ENCODE measurements around the gene CMYA5. TPM values are rescaled to one million over a fixed set of nuclear protein-coding genes. Genes with fewer than 3 reads are reported as not detected.

CMYA5 gene
- total RNA-seq, 2 experiments from 2014 or later, result 0.13 to 0.16 TPM

GRCh38 chr5:79694183-79694582 is 4.5 kb downstream of the CMYA5 start:
- TF ChIP-seq CTCF (IDR thresholded peaks at IDR 0.05), result no peak
- Mint-ChIP-seq H3K27me3 (no peaks in the 10 kb centered on the region), H3K9me3 (no peaks in the 10 kb centered on the region), H3K36me3 (ENCODE audit: low read depth) (peaks cover 12% of the 10 kb centered on the region), H3K4me3 (no peak overlapping the region), H3K4me1 (ENCODE audit: low read depth) (peaks cover 1% of the 10 kb centered on the region), H3K27ac (no peak overlapping the region)
- no peak for DNase-seq
- no peak for ATAC-seq
- intact Hi-C loops (cut with micrococcal nuclease), result no loop called here
- CTCF ChIA-PET, result interaction anchor here (1.0 to 3.5 kb wide), 2 partner anchors 8 to 10 kb away, joined by 3 to 14 read pairs; no protein-coding TSS in a partner anchor
- POLR2A ChIA-PET, result no interaction called here

- ChIA-PET CTCF (interaction anchor here (1.0 to 3.5 kb wide), 2 partner anchors 8 to 9 kb away, joined by 3 to 14 read pairs; no protein-coding TSS in a partner anchor), POLR2A (no interaction called here)
- TF ChIP-seq CTCF (IDR thresholded peaks at IDR 0.05), result no peak
- Mint-ChIP-seq H3K9me3 (no peaks in the 10 kb centered on the region), H3K4me1 (ENCODE audit: low read depth) (peaks cover 6% of the 10 kb centered on the region), H3K4me3 (no peak overlapping the region), H3K27ac (no peak overlapping the region), H3K27me3 (no peaks in the 10 kb centered on the region), H3K36me3 (ENCODE audit: low read depth) (peaks cover 9% of the 10 kb centered on the region)
- intact Hi-C loops (cut with micrococcal nuclease), result no loop called here
- DNase-seq (no peak), ATAC-seq (no peak)
These were observed 5.0 kb downstream of the CMYA5 start for GRCh38 chr5:79694652-79695051.

GRCh38 chr5:79695526-79695925 is 5.9 kb downstream of the CMYA5 start:
- Mint-ChIP-seq H3K4me3 (no peak overlapping the region), H3K36me3 (ENCODE audit: low read depth) (peaks cover 6% of the 10 kb centered on the region), H3K9me3 (no peaks in the 10 kb centered on the region), H3K27ac (no peak overlapping the region), H3K27me3 (no peaks in the 10 kb centered on the region), H3K4me1 (ENCODE audit: low read depth) (peaks cover 12% of the 10 kb centered on the region)
- no peak for DNase-seq
- no peak for TF ChIP-seq CTCF (IDR thresholded peaks at IDR 0.05)
- intact Hi-C loops (cut with micrococcal nuclease), result no loop called here
- ChIA-PET CTCF (interaction anchor here (3.5 kb wide), 1 partner anchor 8 kb away, joined by 14 read pairs; no protein-coding TSS in a partner anchor), POLR2A (interaction anchor here (0.5 to 1.6 kb wide), 3 partner anchors 13 to 32 kb away, joined by 3 read pairs; no protein-coding TSS in a partner anchor)
- ATAC-seq, result no peak

GRCh38 chr5:79697222-79698170 is 7.9 kb downstream of the CMYA5 start:
- Mint-ChIP-seq H3K9me3 (no peaks in the 10 kb centered on the region), H3K4me1 (ENCODE audit: low read depth) (peaks cover 12% of the 10 kb centered on the region), H3K27me3 (no peaks in the 10 kb centered on the region), H3K4me3 (no peak overlapping the region), H3K36me3 (ENCODE audit: low read depth) (no peaks in the 10 kb centered on the region), H3K27ac (no peak overlapping the region)
- ATAC-seq (no peak), DNase-seq (no peak)
- ChIA-PET POLR2A (interaction anchor here (1.6 kb wide), 1 partner anchor 15 kb away, joined by 3 read pairs; no protein-coding TSS in a partner anchor), CTCF (interaction anchor here (0.8 to 1.2 kb wide), 3 partner anchors 11 to 75 kb away, joined by 3 read pairs; no protein-coding TSS in a partner anchor)
- intact Hi-C loops (cut with micrococcal nuclease), result no loop called here
- TF ChIP-seq CTCF (IDR thresholded peaks at IDR 0.05), result no peak
